NCI-H460 (cell line): ENCODE results near the gene SCFD2. TPM values are rescaled to one million over a fixed set of nuclear protein-coding genes. Genes with fewer than 3 reads are reported as not detected.
"Not testable (repeated sequence)": the region's sequence is repeated elsewhere in the genome, so short reads cannot be mapped to it uniquely, and the experiment has no call there.

Experiments used
- DNase-seq: peaks from one replicate; pipeline ENCODE4 v3.0.0-alpha.2; 2016; ENCODE audit warnings: low read depth; ENCODE audit errors: extremely low read depth
- total RNA-seq: library from RNA; depleted of rRNA; stranded (reverse); fragments of >200 nt; shearing (Covaris generic); gene quantifications from 2 replicates; pipeline ENCODE4 v1.2.3, GENCODE V29; 2014

The SCFD2 gene
- total RNA-seq, 1 experiment from 2014 or later, result 9.4 TPM

DNA sequence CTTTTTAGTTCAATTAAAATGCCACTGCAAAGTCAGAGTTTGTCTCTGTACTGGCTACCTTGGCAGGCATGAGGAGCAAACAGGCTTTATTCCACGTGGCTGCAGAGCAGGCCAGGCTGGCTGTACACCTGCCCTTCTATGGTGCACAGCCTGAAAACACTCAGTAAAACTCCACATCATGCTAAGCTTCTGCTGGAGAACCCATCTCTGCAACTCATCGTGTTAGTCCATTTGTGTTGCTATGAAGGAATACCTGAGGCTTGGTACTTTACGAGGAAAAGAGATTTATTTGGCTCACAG lies 214.4 kb downstream of the SCFD2 start:
- no peak for DNase-seq

DNA sequence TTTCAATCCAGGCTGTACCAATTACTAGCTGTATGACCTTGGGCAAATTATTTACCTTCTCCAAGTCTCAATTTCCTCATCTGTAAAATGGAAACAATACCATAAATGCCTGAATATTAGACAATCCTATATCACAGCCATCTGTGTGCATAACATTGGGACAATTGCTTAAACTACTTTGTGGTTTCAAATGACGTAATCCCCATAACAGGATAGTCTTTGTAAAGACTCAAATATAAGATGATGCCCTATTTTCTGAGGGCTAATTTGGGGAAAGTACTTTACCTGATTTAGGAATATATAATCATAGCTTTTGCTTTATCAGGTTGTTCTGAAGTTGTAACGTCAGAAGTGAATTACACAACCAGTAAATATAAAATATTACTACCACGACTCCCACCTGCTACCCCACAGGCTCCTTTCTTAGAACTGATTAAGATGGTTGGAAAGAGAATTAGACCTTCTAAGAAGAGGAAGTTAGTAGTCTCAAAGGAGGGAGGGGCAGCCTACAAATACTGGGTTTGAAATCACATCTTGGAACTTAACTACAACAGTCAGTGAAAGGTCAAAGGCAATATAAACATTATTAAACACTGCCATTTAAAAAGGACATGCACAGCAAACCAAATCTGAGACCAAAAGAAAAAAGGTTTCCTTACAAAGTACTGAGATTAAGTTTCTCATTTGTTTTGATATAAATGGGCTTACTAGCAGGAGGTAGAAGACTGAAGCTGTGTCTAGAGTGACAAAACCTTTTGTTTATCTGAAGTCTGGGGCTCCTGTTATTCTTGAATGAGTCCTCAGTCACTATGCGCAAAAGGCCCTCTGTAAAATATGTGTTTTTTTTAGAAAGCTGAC lies 215.0 kb downstream of the SCFD2 start:
- no peak for DNase-seq

DNA sequence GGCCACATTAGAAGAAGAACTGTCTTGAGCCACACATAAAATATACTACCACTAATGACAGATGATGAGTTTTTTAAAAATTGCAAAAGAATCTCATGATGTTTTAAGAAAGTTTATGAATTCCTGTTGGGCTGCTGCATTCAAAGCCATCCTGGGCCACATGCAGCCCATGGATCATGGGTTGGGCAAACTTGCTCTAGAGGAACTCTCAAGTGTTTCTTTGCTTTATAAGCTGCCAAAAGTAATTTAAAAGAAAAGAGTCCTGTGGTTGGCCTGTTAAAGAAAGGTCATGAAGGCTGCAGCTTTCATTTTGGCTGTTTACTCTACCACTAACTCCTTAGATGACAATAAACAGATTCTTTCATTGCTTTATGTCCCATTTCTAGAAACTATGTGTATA lies 218.2 kb downstream of the SCFD2 start:
- no peak for DNase-seq

DNA sequence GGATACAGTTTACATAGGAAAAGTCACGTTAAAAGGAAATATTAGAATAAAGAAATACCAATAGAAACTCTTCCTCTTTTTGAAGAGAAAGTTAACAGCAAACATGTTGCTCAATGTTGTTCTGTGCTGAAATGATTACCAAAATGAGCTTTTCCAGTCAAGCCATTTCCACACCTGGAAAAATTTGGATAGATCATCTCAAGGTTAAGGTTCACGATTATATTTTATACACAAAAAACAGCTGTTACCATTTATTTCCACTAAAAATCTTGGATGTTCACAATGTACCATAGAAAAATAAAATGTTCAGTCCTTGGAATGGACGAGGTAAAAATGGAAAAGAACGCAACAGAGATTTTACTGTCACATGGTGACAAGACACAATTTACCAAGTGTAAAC lies 218.7 kb downstream of the SCFD2 start:
- no peak for DNase-seq

DNA sequence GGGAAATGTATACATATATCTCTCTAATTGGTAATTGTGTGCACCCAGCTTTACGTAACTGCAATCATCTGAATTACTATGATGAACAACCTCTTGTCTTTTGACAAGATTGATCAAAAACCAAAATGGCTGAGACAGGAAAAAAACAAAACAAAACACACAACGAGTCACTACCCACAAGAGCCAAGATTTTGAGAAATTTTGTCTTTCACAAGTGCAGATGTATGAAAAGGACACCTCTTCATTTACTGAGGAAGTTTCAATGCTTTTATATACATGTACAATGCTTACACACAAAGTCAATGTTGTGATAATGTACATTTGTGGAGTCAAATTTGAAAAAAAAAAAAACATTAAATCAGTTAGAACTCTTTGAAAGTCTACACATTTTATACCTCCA lies 224.6 kb downstream of the SCFD2 start:
- no peak for DNase-seq

DNA sequence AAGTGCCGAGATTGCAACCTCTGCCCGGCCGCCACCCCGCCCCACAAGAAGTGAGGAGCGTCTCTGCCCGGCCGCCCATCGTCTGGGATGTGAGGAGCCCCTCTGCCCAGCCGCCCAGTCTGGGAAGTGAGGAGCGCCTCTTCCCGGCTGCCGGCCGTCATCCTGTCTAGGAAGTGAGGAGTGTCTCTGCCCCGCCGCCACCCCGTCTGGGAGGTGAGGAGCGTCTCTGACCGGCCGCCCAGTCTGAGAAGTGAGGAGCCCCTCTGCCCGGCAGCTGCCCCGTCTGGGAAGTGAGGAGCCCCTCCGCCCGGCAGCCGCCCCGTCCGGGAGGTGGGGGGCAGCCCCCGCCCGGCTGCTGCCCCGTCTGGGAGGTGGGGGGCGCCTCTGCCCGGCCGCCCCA lies 226.6 kb downstream of the SCFD2 start:
- DNase-seq, result not testable (repeated sequence)

DNA sequence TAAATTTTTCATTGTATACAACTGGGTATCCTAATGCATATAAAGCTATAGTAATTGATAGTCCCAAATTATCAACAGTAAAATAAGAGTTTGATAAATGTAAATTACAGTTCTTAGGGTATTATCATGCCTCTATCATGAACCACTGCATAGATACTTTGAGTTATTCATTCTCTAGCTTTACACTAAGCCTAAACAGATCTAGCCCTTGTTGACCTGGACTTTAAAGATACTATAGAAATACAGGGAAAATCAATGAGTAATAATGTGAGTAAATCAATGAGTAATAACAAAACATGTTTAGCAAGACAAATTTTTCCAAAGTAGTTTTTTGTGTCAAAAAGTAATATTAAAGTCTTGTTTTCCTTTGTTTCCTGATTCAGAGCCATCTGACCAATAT lies 228.4 kb downstream of the SCFD2 start:
- DNase-seq, result no peak

DNA sequence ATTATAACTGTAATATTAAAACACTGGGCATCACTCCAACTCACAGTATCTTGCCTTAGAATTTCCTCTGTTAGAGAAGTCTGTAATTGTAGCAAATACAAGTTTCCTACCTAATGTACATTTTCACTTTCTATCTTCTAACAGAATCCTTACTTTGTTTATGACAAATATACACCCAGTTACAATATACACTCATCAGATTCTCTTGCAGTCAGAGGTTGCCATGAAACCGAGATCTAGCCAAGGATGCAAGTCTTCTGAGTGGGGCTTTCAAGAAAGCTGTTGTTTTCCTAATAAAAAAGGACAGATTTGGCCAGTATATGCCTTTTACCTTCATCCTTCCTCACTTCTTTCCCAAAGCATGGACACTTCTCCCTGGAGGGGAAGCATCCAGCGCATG lies 228.9 kb downstream of the SCFD2 start:
- DNase-seq, result no peak

DNA sequence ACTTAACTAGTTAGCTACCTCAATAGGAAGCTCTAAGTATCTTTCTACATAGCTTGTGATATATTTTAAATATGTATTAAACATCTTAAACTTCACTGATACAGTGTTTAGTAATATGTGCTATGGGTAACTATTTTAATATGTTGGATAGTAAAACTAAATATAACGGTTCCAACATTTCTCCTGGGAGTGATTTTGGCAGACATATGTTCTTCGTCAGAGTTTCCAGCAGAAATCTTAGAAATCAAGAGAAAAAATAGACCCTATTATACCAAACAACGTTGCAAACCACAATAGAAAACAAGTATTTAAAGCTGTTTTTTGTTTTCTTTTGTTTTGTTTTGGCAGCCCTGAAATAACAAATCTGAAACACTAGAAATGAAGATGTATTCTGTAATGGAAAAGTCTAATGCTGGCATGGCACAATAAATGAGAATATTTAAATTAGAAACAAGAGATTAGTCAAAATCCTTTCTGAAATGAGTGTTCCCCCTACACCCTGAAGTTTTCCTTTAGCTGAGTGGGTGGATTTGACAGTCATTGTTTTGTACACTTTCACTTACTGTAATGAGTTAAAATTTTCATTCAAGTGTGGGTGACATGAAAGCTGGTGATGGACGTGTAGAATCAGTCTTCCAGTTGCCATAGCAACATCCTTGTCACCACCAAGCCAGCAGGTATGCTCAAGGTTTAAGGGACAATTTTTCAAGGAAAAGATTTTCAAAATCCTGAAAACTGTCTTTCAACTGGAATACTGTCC lies 233.5 kb downstream of the SCFD2 start:
- DNase-seq, result no peak

DNA sequence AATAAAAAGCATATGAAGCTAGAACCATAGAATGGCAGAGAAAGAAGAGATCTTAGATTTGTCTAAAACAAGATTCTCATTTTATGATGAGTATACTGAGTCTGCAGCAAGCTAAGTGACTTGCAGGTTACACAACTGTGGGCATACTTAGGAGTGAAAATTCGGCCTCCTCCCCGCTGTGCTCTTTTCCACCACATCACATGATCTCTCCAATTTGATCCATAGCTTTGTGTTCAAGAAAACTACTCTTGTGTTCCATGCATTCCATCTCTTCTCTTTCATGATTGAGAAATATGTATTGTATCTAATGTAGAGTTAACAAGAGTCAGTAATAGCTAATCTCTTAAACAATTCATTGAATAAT lies 234.3 kb downstream of the SCFD2 start:
- no peak for DNase-seq

DNA sequence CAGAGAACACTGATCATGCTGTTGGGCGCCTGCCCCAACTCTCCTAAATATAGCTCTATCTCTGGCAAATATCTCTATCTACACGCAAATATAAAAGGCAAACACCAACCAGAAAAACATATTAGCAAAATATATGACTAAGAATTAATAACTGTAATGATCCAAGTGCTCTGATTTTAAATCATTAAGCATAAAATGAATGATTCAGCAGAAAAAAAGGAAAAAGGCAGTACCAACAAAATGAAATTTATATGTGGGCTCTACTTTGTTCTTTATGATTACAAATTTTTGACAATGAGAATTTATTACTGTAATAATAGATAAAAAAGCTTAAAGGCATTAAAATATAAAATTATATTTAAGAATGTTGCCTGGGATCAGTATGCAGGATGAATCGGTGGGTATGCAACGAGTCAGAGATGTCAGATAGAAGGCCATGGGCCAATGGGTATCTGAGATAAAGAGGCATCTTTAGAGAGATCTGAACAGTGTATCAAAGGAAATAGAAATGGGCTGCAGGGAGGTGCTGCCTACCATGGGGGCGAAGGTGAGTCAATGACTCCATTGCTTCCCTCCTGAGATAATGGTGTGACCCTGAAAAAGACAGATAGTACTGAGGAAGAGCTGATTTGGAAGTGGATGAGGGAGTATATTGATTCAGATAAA lies 234.8 kb downstream of the SCFD2 start:
- no peak for DNase-seq

DNA sequence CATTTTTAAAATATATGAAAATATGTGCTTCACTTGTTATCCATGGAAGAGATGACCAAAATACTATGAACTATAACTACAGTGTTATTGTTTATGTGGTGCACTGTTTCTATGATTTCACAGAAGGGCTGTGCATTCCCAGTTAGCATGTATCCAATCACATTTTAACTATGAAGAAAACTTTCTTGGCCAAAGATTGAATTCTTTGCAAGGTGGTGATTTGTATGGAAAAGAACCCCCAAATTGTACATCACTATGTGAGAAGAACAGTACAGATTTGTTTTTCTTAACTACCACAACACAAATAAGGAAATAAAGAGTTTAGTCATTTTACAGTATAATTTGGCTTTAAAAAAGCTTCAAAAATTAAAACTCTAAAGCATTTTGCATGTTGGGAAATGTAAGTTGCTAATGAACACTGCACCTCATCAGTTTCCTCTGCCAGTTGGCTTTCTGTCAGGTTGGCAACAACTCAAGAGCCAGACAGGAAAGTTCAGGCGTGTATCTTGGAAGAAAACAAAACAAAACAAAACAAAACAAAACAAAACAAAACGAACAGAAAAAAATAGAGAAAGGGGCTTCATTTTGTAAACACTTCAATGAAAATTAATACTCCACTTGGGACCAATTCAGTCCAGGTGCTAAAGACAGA lies 237.0 kb downstream of the SCFD2 start:
- DNase-seq, result no peak

DNA sequence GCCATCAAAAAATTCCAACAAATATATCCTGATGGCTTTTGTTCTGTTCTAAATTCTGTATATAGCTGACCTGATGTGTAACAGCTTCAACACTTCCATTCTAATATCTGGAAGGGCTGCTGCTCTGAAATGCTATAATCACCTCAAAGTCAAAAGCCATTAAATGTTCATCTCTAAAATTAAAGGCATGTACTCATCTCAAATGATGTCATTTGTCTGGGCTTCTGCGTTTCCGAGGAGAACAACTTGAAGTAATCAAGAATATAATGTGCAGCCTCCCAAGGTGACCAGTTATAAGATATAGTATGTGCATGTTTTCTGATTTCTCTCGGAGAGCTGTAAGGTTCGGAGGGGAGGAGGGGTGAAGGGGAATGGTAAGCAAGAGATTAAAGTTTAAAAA lies 237.6 kb downstream of the SCFD2 start:
- no peak for DNase-seq

DNA sequence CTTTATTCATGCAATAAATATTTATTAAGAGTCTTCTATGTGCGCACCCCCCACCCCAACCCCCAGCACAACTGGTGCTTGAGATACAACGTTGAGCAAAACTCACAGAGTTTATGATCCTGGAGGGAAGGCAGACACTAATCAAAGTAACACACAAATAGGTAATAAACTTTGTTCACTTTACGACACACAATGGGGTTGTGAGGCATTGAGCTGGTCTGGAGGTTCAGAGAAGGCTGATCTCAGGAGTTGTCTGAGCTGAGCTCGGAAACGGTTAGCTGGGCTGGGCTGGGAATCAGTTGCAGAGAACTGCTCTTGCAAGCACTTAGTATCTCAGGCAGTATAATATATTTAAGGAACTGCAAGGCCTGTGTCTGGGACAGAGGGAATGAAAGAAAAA lies 238.5 kb downstream of the SCFD2 start:
- DNase-seq, result no peak

DNA sequence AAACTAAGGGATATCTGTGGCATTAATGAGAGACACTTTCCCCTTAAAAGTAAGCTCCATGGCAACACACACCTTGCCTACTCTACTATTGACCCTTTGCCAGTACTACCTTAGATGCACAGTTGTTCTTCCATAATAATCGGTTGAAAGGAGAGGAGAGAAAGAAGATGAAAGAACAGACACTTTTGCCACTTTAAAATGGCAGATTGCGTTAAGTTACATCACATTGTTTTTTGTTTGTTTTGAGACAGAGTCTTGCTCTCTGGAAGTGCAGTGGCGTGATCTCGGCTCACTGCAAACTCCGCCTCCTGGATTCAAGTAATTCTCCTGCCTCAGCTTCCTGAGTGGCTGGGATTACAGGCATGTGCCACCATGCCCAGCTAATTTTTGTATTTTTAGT lies 239.8 kb downstream of the SCFD2 start:
- no peak for DNase-seq

DNA sequence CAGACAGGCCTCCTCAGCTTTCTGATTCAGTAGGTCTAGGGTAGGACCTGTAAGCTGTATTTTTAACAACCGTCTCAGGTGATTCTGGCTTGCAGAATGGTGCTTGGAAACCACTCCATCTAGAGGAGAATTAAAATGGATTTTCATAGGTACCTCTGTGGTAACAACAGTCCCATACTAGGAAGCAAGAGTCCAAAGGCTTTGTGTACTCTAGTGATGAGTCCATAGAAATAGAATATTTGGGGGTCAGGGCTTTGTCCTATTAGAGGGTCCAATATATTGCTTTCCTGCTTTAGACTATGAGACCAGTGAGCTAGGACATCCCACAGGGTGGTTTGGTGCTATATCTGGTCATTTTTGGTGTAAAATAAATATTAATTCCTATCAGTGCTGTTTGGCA lies 242.0 kb downstream of the SCFD2 start:
- DNase-seq, result no peak

DNA sequence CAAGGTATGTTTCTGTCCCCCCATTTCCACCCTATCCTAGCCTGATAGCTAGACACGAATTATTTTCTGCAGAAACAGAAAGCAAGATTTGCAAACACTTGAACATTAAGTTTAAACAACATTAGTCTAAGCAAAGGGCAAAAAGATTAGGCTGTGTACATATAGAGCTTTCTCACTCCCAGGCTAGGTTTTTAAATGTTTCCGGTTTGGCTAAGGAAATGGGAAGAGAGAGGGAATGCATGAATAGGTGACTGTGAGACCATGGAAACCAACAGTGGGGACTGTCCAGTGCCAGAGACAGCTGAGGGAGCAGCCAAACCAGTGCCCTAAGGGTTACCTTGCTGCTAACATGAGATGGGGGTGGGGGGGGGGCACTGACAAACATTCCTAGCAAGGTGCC lies 242.7 kb downstream of the SCFD2 start:
- no peak for DNase-seq

DNA sequence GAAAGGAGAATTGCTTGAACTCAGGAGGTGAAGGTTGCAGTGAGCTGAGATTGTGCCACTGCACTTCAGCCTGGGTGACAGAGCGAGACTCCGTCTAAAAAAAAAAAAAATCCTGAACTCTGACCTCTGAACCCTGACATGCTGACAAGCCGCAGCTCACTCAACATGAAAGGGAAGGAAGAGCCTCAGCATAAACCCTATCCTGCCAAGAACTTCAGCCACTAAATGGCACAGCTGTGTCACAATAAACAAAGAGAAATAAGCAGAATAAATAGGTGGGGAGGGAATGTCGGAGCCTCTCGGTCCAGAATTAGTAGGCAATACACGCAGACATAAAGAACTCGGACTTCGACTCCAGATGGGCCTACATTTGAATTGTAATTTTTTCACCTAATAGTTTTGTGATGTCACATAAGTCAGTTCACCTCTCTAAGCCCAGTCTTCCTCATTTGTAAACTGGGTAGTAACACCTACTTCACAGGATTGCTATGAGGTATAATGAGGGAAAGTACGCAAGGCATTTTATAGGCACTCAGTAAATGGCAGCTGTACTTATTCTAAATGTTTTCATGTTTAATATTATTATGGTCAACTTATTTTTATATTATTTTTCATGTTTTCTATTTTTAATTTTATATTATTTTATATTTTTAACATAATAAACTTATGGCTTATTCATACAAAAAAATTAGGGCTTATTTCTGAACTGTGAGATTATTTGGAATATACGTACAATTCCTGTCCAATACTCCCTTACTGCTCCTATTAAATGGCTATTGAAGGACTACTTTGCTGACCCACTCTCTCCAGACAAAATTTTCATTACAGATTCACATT lies 243.4 kb downstream of the SCFD2 start:
- DNase-seq, result no peak

DNA sequence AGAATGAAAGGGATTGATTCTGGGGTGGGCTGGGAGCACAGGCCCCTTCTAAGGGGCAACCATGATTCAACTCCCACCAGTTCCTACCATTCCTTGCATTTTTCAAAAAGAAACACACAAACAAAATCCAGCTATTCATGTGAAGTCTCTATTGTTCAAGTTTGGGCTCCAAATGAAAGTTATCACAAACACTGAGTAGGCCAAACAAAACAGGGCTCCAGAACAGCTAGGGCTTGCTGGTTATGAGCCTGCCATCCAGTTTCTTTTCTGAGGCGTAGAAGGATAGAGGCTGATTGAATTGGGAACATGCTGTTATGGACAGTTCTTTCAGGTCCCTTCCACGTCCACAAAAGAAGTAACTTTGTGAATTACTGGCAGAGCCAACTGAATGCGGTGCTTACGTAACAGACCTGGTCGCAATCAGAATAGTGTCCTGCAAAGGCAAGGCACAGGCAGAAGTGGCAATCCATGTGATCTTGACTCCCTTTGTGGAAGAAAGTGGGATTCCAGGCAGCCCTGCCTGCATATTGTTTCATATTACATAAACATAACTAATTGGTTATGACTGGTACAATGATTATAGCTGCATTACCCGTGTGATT lies 244.5 kb downstream of the SCFD2 start:
- no peak for DNase-seq

DNA sequence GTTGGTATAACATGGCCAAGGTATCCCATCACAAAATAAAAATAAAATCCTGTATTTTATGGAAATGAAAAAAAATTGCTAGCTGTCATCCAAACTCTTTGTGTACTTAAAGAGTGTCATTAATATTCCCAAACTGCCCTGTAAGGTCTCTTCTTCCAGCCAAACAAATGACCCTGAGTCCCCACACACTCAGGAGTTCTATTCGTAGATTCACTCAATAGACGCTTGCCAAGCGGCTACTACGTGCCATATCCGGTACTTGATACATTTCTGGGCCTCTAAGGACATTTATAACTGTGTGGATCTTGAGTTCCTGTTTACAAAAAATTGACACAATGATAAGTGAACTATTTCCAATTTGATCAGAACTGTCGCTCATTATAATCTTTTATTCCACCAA lies 245.1 kb downstream of the SCFD2 start:
- no peak for DNase-seq
